CD4-positive, alpha-beta T cell (primary cell): Measurements from ENCODE around the gene CYP3A4. TPM values are rescaled to one million over a fixed set of nuclear protein-coding genes. Genes with fewer than 3 reads are reported as not detected.

ENCODE experiments used
- ATAC-seq: fragments of 200-7000 bp; cut with Tn5 transposase; one replicate; pipeline ENCODE4 v1.10.0; 2022; ENCODE audit warnings: mild to moderate bottlenecking; ENCODE audit not compliant: poor library complexity
- CTCF ChIA-PET: fragments of 350-600 bp; sonication (Branson Sonifier 250); formaldehyde crosslinking; loops from one replicate; lab custom pipeline; 2021; ENCODE audit warnings: antibody characterized with exemption, inconsistent platforms; lab: Charles Lee
- POLR2A ChIA-PET: fragments of 350-600 bp; sonication (Branson Sonifier 250); formaldehyde crosslinking; loops from one replicate; lab custom pipeline; 2021; ENCODE audit warnings: antibody characterized with exemption, inconsistent platforms; lab: Charles Lee
- DNase-seq, 14 experiments: peaks; one replicate each; pipeline ENCODE4 v3.0.0-alpha.2; 2013 to 2020; ENCODE audit warnings: mixed read lengths in 2 of 14
- H3K27ac ChIP-seq, 2 donors: one replicate each; pipeline versions ENCODE4 v1.5.1 to v1.7.0; 2013; ENCODE audit warnings: low read length in 2 of 2, low read depth in 1 of 2, mild to moderate bottlenecking in 1 of 2
- H3K27me3 ChIP-seq, 2 experiments: 1 replicate in 1 of 2; 2 replicates in 1 of 2; pipeline versions ENCODE4 v1.6.1 to v1.7.0; 2013; ENCODE audit warnings: low read length in 2 of 2, control low read depth in 1 of 2, mild to moderate bottlenecking in 1 of 2, moderate library complexity in 1 of 2; ENCODE audit not compliant: insufficient read depth in 2 of 2, control insufficient read depth in 1 of 2
- H3K36me3 ChIP-seq: one replicate; pipeline ENCODE4 v1.6.1; 2013; ENCODE audit warnings: low read length, control low read depth; ENCODE audit not compliant: insufficient read depth
- H3K4me1 ChIP-seq: one replicate; pipeline ENCODE4 v1.6.1; 2013; ENCODE audit warnings: low read length, control low read depth; ENCODE audit not compliant: insufficient read depth
- H3K4me3 ChIP-seq: one replicate; pipeline ENCODE4 v1.5.1; 2013; ENCODE audit warnings: mild to moderate bottlenecking, low read length, moderate library complexity
- H3K9me3 ChIP-seq, 2 experiments: 1 replicate in 1 of 2; 2 replicates in 1 of 2; pipeline versions ENCODE4 v1.6.1 to v1.7.0; 2013; ENCODE audit warnings: low read length in 2 of 2, mild to moderate bottlenecking in 2 of 2, control low read depth in 1 of 2, moderate library complexity in 1 of 2; ENCODE audit not compliant: control insufficient read depth in 1 of 2, insufficient read depth in 1 of 2
- H3K27ac Mint-ChIP-seq: one replicate; pipeline ENCODE4 v1.8.0; 2020; ENCODE audit warnings: mixed read lengths
- H3K27me3 Mint-ChIP-seq: one replicate; pipeline ENCODE4 v1.8.0; 2021; ENCODE audit warnings: mixed read lengths
- H3K36me3 Mint-ChIP-seq: one replicate; pipeline ENCODE4 v1.8.0; 2021; ENCODE audit warnings: low read depth, mixed read lengths
- H3K4me1 Mint-ChIP-seq: one replicate; pipeline ENCODE4 v1.8.0; 2021; ENCODE audit warnings: low read depth, mixed read lengths
- H3K4me3 Mint-ChIP-seq: one replicate; pipeline ENCODE4 v1.8.0; 2020; ENCODE audit warnings: mild to moderate bottlenecking, mixed read lengths
- H3K9me3 Mint-ChIP-seq: one replicate; pipeline ENCODE4 v1.8.0; 2020; ENCODE audit warnings: mixed read lengths
- intact Hi-C, 2 experiments: fragments of 100-400 bp; cut with DNase I in 1 of 2; cut with micrococcal nuclease in 1 of 2; formaldehyde crosslinking; loops; one replicate each; pipeline versions ENCODE4 v1.15.1 to v1.9.0; 2023 to 2025; cut with DNase I, micrococcal nuclease
- total RNA-seq, 174 experiments: library from RNA in 2 of 174; stranded (reverse) in 2 of 174; gene quantifications; one replicate each; pipeline ENCODE4 v1.2.3 and lab custom pipeline; 2021 to 2026
- TF ChIP-seq, protein P1 (sequence below): fragments of 200-600 bp; IDR thresholded peaks from one replicate; pipeline ENCODE4 v1.8.0; 2022; ENCODE audit warnings: antibody characterized with exemption, mild to moderate bottlenecking

The CYP3A4 gene
- total RNA-seq, 2 experiments from 2014 or later, result not detected

DNA sequence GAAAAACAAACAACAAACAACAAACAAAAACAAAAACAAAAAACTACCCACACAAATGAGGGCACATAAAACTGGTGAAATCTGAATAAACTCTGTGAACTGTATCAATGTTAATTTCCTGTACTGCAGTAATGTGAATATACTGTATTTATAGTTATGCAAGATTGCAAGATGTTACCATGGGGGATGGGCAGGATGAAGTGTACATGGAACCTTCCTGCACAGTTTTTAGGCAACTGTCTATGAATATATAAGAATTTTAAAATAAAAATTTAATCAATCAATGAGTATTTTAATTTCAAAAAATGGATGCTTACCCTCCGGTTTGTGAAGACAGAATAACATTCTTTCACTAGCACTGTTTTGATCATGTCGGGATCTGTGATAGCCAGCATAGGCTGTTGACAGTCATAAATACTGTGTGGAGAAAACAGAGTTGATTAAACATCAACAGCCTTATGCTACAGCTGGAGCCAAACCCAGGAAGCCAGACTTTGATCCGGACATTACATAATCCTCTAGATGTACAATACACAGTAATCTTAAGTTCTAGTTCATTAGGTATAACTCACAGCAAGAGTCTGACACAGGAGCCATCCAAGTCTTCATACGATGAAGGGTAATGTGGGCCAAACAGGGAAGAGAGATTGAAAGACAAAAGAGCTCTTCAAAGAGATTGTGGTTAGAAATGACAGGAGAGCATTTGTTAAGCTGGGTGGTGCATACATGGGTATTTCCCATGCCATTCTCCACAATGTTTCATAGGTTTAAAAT, 63.8 kb downstream of the CYP3A4 start:
- ATAC-seq, result peak; percentile 52
- no peaks in the 10 kb centered on the region for H3K27me3 Mint-ChIP-seq

DNA sequence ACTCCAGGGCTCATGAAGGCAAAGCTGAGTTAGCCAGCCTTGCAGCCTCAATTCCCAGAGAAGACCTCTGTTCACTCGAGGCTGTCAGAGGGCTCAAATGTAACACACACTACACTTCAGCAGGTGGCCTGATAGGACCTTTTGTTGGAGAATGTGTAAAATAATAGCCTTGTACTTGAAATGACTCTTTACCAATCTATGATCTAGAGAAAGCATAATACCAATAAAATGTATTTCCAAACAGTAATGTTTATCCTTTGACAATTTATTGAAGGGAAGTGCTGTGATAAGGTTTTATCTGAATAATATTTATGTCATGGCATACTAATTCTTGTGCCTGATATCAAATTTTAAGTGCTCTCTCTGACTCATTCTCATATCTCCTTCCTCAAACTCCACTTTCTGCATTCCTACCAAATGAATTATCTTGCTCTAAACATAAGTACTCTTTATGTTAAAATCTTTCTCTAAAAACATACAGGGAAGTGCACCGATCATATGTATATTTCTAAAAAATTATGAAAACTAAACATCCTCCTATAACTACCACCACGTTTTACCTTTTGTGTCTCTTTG, 69.9 kb downstream of the CYP3A4 start:
- intact Hi-C loops, result no loop called here
- Histone ChIP-seq H3K36me3 (no peaks in the 10 kb centered on the region), H3K27ac (no peak overlapping the region), H3K9me3 (no peaks in the 10 kb centered on the region), H3K4me1 (no peaks in the 10 kb centered on the region), H3K4me3 (no peak overlapping the region), H3K27me3 (no peaks in the 10 kb centered on the region)
- peaks cover 34% of the 10 kb centered on the region for H3K36me3 Mint-ChIP-seq
- ATAC-seq (no peak), DNase-seq (no peak)
- H3K4me1 Mint-ChIP-seq, result no peaks in the 10 kb centered on the region
- H3K4me3 Mint-ChIP-seq, result no peak overlapping the region
- CTCF ChIA-PET, result no interaction called here
- POLR2A ChIA-PET, result no interaction called here
- TF ChIP-seq, protein P1, sequence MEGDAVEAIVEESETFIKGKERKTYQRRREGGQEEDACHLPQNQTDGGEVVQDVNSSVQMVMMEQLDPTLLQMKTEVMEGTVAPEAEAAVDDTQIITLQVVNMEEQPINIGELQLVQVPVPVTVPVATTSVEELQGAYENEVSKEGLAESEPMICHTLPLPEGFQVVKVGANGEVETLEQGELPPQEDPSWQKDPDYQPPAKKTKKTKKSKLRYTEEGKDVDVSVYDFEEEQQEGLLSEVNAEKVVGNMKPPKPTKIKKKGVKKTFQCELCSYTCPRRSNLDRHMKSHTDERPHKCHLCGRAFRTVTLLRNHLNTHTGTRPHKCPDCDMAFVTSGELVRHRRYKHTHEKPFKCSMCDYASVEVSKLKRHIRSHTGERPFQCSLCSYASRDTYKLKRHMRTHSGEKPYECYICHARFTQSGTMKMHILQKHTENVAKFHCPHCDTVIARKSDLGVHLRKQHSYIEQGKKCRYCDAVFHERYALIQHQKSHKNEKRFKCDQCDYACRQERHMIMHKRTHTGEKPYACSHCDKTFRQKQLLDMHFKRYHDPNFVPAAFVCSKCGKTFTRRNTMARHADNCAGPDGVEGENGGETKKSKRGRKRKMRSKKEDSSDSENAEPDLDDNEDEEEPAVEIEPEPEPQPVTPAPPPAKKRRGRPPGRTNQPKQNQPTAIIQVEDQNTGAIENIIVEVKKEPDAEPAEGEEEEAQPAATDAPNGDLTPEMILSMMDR, result no peak
- peaks cover 2% of the 10 kb centered on the region for H3K9me3 Mint-ChIP-seq
- no peak overlapping the region for H3K27ac Mint-ChIP-seq
- H3K27me3 Mint-ChIP-seq, result no peaks in the 10 kb centered on the region

More for the DNA sequence above, 63.8 kb downstream of the CYP3A4 start:
- Histone ChIP-seq H3K4me3 (no peak overlapping the region), H3K27ac (no peak overlapping the region), H3K9me3 (no peaks in the 10 kb centered on the region), H3K4me1 (no peaks in the 10 kb centered on the region), H3K36me3 (no peaks in the 10 kb centered on the region), H3K27me3 (no peaks in the 10 kb centered on the region)
- Mint-ChIP-seq H3K27ac (peak overlapping the region; percentile 4), H3K4me3 (no peak overlapping the region), H3K36me3 (peaks cover 12% of the 10 kb centered on the region), H3K4me1 (peaks cover 12% of the 10 kb centered on the region), H3K9me3 (peaks cover 2% of the 10 kb centered on the region)
- DNase-seq, result peak in 2 of 14 experiments; percentile 11 to 18
- TF ChIP-seq, protein P1, result no peak
- ChIA-PET POLR2A (no interaction called here), CTCF (no interaction called here)
- intact Hi-C loops, result no loop called here

DNA sequence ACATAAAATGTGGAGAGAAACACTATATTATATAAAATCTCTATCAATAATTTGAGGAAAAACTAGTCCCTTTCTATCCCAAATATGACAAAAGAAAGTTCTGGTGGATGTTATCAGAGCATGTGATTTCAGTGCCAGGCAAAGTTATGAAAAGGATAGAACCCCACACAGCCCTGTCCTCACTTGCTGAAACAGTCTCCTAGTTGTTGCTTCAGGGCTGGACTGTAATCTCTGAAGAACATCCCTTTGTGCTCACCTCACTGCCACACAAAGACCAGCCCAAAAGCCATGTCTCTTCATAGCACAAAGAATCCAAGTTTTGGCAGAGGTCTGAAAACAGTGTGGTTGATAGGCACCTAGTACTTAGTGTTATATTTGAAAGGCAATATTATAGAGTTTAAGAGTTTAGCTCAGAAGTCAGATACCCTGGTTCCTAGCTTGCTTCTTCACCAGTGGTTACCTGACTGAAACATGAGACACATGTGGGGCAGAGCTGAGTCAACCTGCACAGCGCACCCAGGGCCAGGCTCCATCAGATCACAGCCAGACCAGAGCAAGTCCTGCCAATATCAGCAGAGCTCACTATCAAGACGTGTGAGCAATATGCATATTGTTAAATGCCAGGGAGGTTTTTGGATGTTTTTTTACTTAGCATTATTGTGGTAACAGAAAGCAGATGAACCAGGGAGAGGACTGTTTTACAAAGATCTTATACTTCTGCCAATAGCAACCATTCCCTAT, 74.0 kb downstream of the CYP3A4 start:
- DNase-seq, result no peak
- Mint-ChIP-seq H3K36me3 (peaks cover 42% of the 10 kb centered on the region), H3K9me3 (no peaks in the 10 kb centered on the region), H3K27ac (no peak overlapping the region), H3K27me3 (no peaks in the 10 kb centered on the region), H3K4me1 (no peaks in the 10 kb centered on the region), H3K4me3 (no peak overlapping the region)
- H3K4me1 ChIP-seq, result no peaks in the 10 kb centered on the region
- H3K36me3 ChIP-seq, result no peaks in the 10 kb centered on the region
- ATAC-seq, result no peak
- H3K27me3 ChIP-seq, result no peaks in the 10 kb centered on the region
- TF ChIP-seq, protein P1, result no peak
- H3K27ac ChIP-seq, result no peak overlapping the region
- ChIA-PET CTCF (no interaction called here), POLR2A (no interaction called here)
- intact Hi-C loops, result no loop called here
- no peak overlapping the region for H3K4me3 ChIP-seq
- H3K9me3 ChIP-seq, result no peaks in the 10 kb centered on the region
